ENCODE data around the gene MAMSTR. TPM values are rescaled to one million over a fixed set of nuclear protein-coding genes. Genes with fewer than 3 reads are reported as not detected.

MAMSTR gene
- total and polyA plus RNA-seq, 9 of the 15 experiments (the other 6 are each of a cell fraction or from before 2014, with no cell fraction given) = 0.08 to 1.00 (median 0.40) TPM; not detected in 1

- TF ChIP-seq NCOA1 (IDR thresholded peaks at IDR 0.05; ENCODE audit: low read depth) (no peak), NCOA2 (IDR thresholded peaks at IDR 0.05; ENCODE audit: partially characterized antibody in 2 of 2) (no peak), RBFOX2 (IDR thresholded peaks at IDR 0.05; ENCODE audit: low read depth, low read length) (peak; percentile 55), ZNF445 (CRISPR knock-in tag; IDR thresholded peaks at IDR 0.05; ENCODE audit: low read depth) (no peak), TOE1 (IDR thresholded peaks at IDR 0.05; ENCODE audit: borderline replicate concordance) (no peak), TOE1 (CRISPR knock-in tag; IDR thresholded peaks at IDR 0.05; ENCODE audit: borderline replicate concordance, low read depth) (no peak), CSDE1 (IDR thresholded peaks at IDR 0.05) (no peak), GABPB1 (CRISPR knock-in tag; IDR thresholded peaks at IDR 0.05) (no peak; the same call in 1 of the 2 replicates), MITF (IDR thresholded peaks at IDR 0.05) (no peak), DDX20 (tag; IDR thresholded peaks at IDR 0.05; ENCODE audit: low read depth) (no peak), HDAC6 (IDR thresholded peaks at IDR 0.05; ENCODE audit: low read depth, low read length) (no peak), SAFB (IDR thresholded peaks at IDR 0.05; ENCODE audit: borderline replicate concordance, low read depth, low read length) (no peak), MCM5 (IDR thresholded peaks at IDR 0.05; ENCODE audit: low read depth) (no peak), RBM34 (IDR thresholded peaks at IDR 0.05; ENCODE audit: borderline replicate concordance, insufficient read depth, low read length) (no peak), NR1H2 (CRISPR knock-in tag; IDR thresholded peaks at IDR 0.05) (no peak), SMAD2 (IDR thresholded peaks at IDR 0.05; ENCODE audit: low read depth, low read length) (no peak), BCLAF1 (IDR thresholded peaks at IDR 0.05; ENCODE audit: borderline replicate concordance in 1 of 2, control insufficient read depth in 1 of 2, low read depth in 2 of 2, low read length in 1 of 2) (no peak), MBD2 (IDR thresholded peaks at IDR 0.05; ENCODE audit: borderline replicate concordance, low read depth) (peak; percentile 79), RBM14 (IDR thresholded peaks at IDR 0.05; ENCODE audit: borderline replicate concordance, insufficient read depth, low read depth, low read length) (no peak), ZBED1 (IDR thresholded peaks at IDR 0.05) (no peak), KAT7 (CRISPR knock-in tag; IDR thresholded peaks at IDR 0.05; ENCODE audit: borderline replicate concordance) (no peak)
These were observed 27.4 kb upstream of the MAMSTR start, which contains the start of gene IZUMO1 (continued) for GRCh38 chr19:48746738-48747575.

All from K562 (cell line).